GM18502 (cell line): ENCODE data around the gene COLEC12.

Experiments used
- ATAC-seq: cut with Tn5 transposase; IDR thresholded peaks from one replicate; pipeline ENCODE4 v1.9.1; 2021; ENCODE audit warnings: mild to moderate bottlenecking; ENCODE audit not compliant: unreplicated experiment, poor library complexity

COLEC12 gene

GRCh38 chr18:369224-370015, 131.1 kb downstream of the COLEC12 start:
- ATAC-seq = no peak

GRCh38 chr18:366466-367061, 133.9 kb downstream of the COLEC12 start:
- ATAC-seq = no peak

- no peak for ATAC-seq
Measured at GRCh38 chr18:365651-366050, 134.8 kb downstream of the COLEC12 start.

- no peak for ATAC-seq
Measured at GRCh38 chr18:364256-364826, 136.2 kb downstream of the COLEC12 start.

- ATAC-seq = no peak
Measured at GRCh38 chr18:363301-364085, 137.0 kb downstream of the COLEC12 start.

GRCh38 chr18:362311-363290, 137.9 kb downstream of the COLEC12 start:
- ATAC-seq = no peak

- ATAC-seq = no peak
Measured at GRCh38 chr18:361941-362310, 138.6 kb downstream of the COLEC12 start.

- ATAC-seq = no peak
Measured at GRCh38 chr18:361100-361732, 139.3 kb downstream of the COLEC12 start.

GRCh38 chr18:360676-361075, 139.8 kb downstream of the COLEC12 start:
- no peak for ATAC-seq

GRCh38 chr18:356778-357177, 143.7 kb downstream of the COLEC12 start:
- no peak for ATAC-seq

- ATAC-seq = no peak
Measured at GRCh38 chr18:355678-356077, 144.8 kb downstream of the COLEC12 start.

- ATAC-seq = no peak
Measured at GRCh38 chr18:354471-354870, 146.0 kb downstream of the COLEC12 start.

GRCh38 chr18:354003-354402, 146.5 kb downstream of the COLEC12 start:
- no peak for ATAC-seq

- ATAC-seq = no peak
Measured at GRCh38 chr18:352438-352837, 148.1 kb downstream of the COLEC12 start.

GRCh38 chr18:350953-351572, 149.4 kb downstream of the COLEC12 start:
- no peak for ATAC-seq

- no peak for ATAC-seq
Measured at GRCh38 chr18:346600-346999, 153.9 kb downstream of the COLEC12 start.

GRCh38 chr18:341102-341501, 159.4 kb downstream of the COLEC12 start:
- ATAC-seq = no peak

GRCh38 chr18:340044-340443, 160.5 kb downstream of the COLEC12 start:
- ATAC-seq = no peak

GRCh38 chr18:339200-339599, 161.3 kb downstream of the COLEC12 start:
- ATAC-seq = no peak
